ENCODE results near the gene PRR12.

DNA sequence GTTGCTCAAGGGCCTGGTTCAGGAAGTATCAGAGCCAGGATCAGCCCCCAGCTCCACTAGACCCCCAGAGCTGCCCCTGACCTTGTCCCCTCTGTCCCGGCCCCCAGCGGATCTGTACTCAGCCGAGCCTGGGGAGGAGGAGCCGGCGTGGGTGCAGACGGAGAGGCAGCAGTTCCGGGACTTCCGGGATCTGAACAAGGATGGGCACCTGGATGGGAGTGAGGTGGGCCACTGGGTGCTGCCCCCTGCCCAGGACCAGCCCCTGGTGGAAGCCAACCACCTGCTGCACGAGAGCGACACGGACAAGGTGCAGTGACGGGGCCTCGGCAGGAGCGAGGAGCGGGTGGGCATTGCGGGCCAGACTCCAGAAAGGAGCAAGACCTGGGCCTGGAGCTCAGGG lies 48.5 kb upstream of the PRR12 start:
- TF ChIP-seq FOXK2 (IDR thresholded peaks at IDR 0.05) (no peak), LEF1 (IDR thresholded peaks at IDR 0.05; ENCODE audit: borderline replicate concordance) (no peak), FOXM1 (IDR thresholded peaks at IDR 0.05; ENCODE audit: borderline replicate concordance) (no peak), ELF4 (IDR thresholded peaks at IDR 0.05) (no peak), TARDBP (IDR thresholded peaks at IDR 0.05) (no peak), SUZ12 (IDR thresholded peaks at IDR 0.05) (no peak), ZNF384 (IDR thresholded peaks at IDR 0.05) (no peak), NFRKB (IDR thresholded peaks at IDR 0.05) (no peak), BHLHE40 (IDR thresholded peaks at IDR 0.05; ENCODE audit: borderline replicate concordance) (no peak), SP1 (IDR thresholded peaks at IDR 0.05) (no peak), HDGF (IDR thresholded peaks at IDR 0.05; ENCODE audit: borderline replicate concordance) (no peak), CTBP1 (IDR thresholded peaks at IDR 0.05; ENCODE audit: borderline replicate concordance) (no peak), PKNOX1 (IDR thresholded peaks at IDR 0.05) (no peak), FOXA1 (IDR thresholded peaks at IDR 0.05) (no peak)
